HG02852 (cell line): ENCODE measurements around the gene SAYSD1.

ENCODE experiments used
- ATAC-seq: cut with Tn5 transposase; IDR thresholded peaks from one replicate; pipeline ENCODE4 v1.9.1; 2021; ENCODE audit warnings: mild to moderate bottlenecking, moderate library complexity; ENCODE audit not compliant: unreplicated experiment

SAYSD1 gene

GRCh38 chr6:39059496-39060310 lies 55.3 kb downstream of the SAYSD1 start:
- no peak for ATAC-seq

- ATAC-seq, result no peak
Observed at GRCh38 chr6:39058471-39059147, 56.4 kb downstream of the SAYSD1 start.

GRCh38 chr6:39057251-39058155 lies 57.5 kb downstream of the SAYSD1 start:
- no peak for ATAC-seq

GRCh38 chr6:39056681-39057080 lies 58.3 kb downstream of the SAYSD1 start:
- no peak for ATAC-seq

DNA sequence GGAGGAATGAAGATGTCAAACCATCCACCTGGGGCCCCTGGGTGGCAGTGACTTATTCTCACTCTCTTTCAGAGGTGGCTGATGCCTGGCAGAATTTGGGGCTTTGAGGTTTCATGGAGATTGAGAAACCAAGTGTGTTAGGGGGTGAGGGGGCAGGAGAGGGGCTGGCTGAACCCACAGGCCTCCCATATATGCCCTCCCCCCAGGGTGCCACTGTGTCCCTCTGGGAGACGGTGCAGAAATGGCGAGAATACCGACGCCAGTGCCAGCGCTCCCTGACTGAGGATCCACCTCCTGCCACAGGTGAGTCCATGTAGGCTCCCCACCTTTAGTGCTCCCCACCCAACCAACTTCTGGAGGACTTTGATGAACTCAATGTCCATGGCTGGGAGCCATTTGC lies 58.8 kb downstream of the SAYSD1 start:
- no peak for ATAC-seq

GRCh38 chr6:39055661-39056060 lies 59.3 kb downstream of the SAYSD1 start:
- ATAC-seq, result no peak

DNA sequence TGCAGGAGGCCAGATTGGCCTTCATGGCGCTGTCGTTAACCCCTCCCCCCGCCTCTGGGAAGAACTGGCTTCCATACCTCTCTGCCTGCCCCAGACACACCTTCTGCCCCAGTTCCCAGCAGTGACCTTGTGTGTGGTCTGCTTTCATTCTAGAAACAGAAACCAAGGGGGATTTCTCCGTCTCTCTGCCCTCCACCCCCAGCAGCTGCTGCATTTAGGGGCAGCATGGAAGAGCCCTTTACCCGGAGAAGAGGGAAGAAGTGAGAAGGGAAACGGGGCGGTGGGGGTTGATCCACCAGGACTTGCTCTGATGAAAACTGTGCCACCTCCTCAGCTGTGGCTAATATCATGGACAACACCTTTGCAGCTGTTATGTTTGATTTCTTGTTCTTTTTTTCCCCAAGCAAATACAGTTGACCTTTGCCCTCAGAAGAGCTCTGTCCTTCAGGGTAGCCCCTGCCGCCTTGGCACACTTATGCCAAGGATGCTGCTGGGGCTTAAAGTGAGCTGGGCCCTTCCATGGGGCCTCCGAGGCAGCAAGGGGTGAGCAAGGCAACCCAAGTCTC lies 60.3 kb downstream of the SAYSD1 start:
- ATAC-seq, result no peak
